ENCODE data around the gene GPR85. TPM values are rescaled to one million over a fixed set of nuclear protein-coding genes. Genes with fewer than 3 reads are reported as not detected.

Gene GPR85
- total RNA-seq, 1 experiment from 2014 or later = not detected

GRCh38 chr7:113131367-113131766 lies 44.7 kb upstream of the GPR85 start:
- H3K23me2 ChIP-seq (ENCODE audit: insufficient read length, low read depth, low read length, poor library complexity, severe bottlenecking) = no peaks in the 10 kb centered on the region
- no peak overlapping the region for H3K4me2 ChIP-seq (ENCODE audit: insufficient read depth, insufficient read length, low read length)
- no peaks in the 10 kb centered on the region for H3K79me2 ChIP-seq (ENCODE audit: insufficient read depth, low read length)
- no peak overlapping the region for H2AFZ ChIP-seq (ENCODE audit: low read length)
- no peak overlapping the region for H2BK120ac ChIP-seq (ENCODE audit: low read depth, low read length, poor library complexity, severe bottlenecking)
- H3K18ac ChIP-seq (ENCODE audit: insufficient read length, low read depth, low read length) = no peak overlapping the region
- H3K4me1 ChIP-seq (ENCODE audit: insufficient read depth, low read length) = no peaks in the 10 kb centered on the region
- H2BK15ac ChIP-seq (ENCODE audit: low read depth, low read length) = no peak overlapping the region
- H3K27ac ChIP-seq (ENCODE audit: insufficient read length, low read depth, low read length) = no peak overlapping the region
- Mint-ChIP-seq H3K4me1 (no peaks in the 10 kb centered on the region), H3K36me3 (ENCODE audit: insufficient read depth in 1 of 3, low read depth in 3 of 3) (no peaks in the 10 kb centered on the region), H3K27me3 (ENCODE audit: low read depth) (peaks cover 9% of the 10 kb centered on the region), H3K9me3 (no peaks in the 10 kb centered on the region), H3K4me3 (no peak overlapping the region), H3K27ac (no peak overlapping the region)
- H2BK20ac ChIP-seq (ENCODE audit: low read depth, low read length, poor library complexity, severe bottlenecking) = no peak overlapping the region
- no peak overlapping the region for H2AK5ac ChIP-seq (ENCODE audit: insufficient read length, low read length)
- H4K8ac ChIP-seq (replicated peaks; ENCODE audit: insufficient read length, low read depth, low read length) = no peak overlapping the region
- H3K9ac ChIP-seq (ENCODE audit: extremely low read depth, insufficient read length, low read length) = no peak overlapping the region
- no peaks in the 10 kb centered on the region for H4K20me1 ChIP-seq (ENCODE audit: control insufficient read depth, insufficient read depth, insufficient read length)
- H3K23ac ChIP-seq (ENCODE audit: insufficient read length, low read depth, low read length) = no peak overlapping the region
- no peaks in the 10 kb centered on the region for H3K79me1 ChIP-seq (ENCODE audit: insufficient read depth, low read depth, low read length, poor library complexity, severe bottlenecking)
- no peak overlapping the region for H4K5ac ChIP-seq (ENCODE audit: insufficient read length, low read depth, low read length)
- no peak overlapping the region for H2BK5ac ChIP-seq (ENCODE audit: insufficient read length, low read length)
- WGBS (ENCODE audit: extremely low coverage, insufficient read length, low lambda C conversion rate) = no CpG with 5 or more reads among the region's 2 CpGs
- no peak overlapping the region for H2BK12ac ChIP-seq (ENCODE audit: insufficient read length, low read depth, low read length)
- no peak overlapping the region for H3K14ac ChIP-seq (ENCODE audit: insufficient read depth, low read length)
- H3K4ac ChIP-seq (ENCODE audit: low read depth, low read length) = no peak overlapping the region
- no peak for DNase-seq
- no peaks in the 10 kb centered on the region for H3K27me3 ChIP-seq (ENCODE audit: insufficient read depth, low read length)
- H3K56ac ChIP-seq (ENCODE audit: insufficient read length, low read depth, low read length) = no peak overlapping the region
- no peak for TF ChIP-seq CTCF (conservative IDR thresholded peaks at IDR 0.05)
- H3T11ph ChIP-seq (ENCODE audit: low read length) = no peak overlapping the region
- H3K9me3 ChIP-seq (ENCODE audit: control insufficient read depth, low read depth, low read length) = no peaks in the 10 kb centered on the region
- H4K91ac ChIP-seq (ENCODE audit: insufficient read length, low read depth, low read length) = no peak overlapping the region
